Stimulated activated CD4-positive, alpha-beta T cell treated with anti-CD3 and anti-CD28 coated beads, Interleukin-12 subunit alpha, Interleukin-12 subunit beta, amount 100 ng/mL, for 4 hours (primary cell): Measurements from ENCODE around the gene MITF.
"Not testable (repeated sequence)": the region's sequence is repeated elsewhere in the genome, so short reads cannot be mapped to it uniquely, and the experiment has no call there.

Experiments
- DNase-seq: peaks from one replicate; pipeline ENCODE4 v3.0.0-alpha.2; 2020

The MITF gene

GRCh38 chr3:69791106-69791505 is 51.8 kb downstream of the MITF start:
- DNase-seq: no peak

GRCh38 chr3:69791919-69792399 is 52.7 kb downstream of the MITF start:
- no peak for DNase-seq

- not testable (repeated sequence) for DNase-seq
These were observed 56.9 kb downstream of the MITF start for GRCh38 chr3:69796126-69796525.

GRCh38 chr3:69803681-69804270 is 64.5 kb downstream of the MITF start:
- no peak for DNase-seq

- no peak for DNase-seq
These were observed 66.2 kb downstream of the MITF start for GRCh38 chr3:69805491-69805890.

GRCh38 chr3:69806735-69807438 is 67.6 kb downstream of the MITF start:
- no peak for DNase-seq

- DNase-seq: no peak
These were observed 68.4 kb downstream of the MITF start for GRCh38 chr3:69807674-69808073.

- no peak for DNase-seq
These were observed 70.0 kb downstream of the MITF start for GRCh38 chr3:69809076-69809835.

- DNase-seq: no peak
These were observed 72.5 kb downstream of the MITF start for GRCh38 chr3:69811452-69812401.

GRCh38 chr3:69815970-69816369 is 76.7 kb downstream of the MITF start:
- DNase-seq: no peak

- DNase-seq: no peak
These were observed 78.7 kb downstream of the MITF start for GRCh38 chr3:69817988-69818387.

- no peak for DNase-seq
These were observed 80.0 kb downstream of the MITF start for GRCh38 chr3:69819282-69819681.

- DNase-seq: no peak
These were observed 81.9 kb downstream of the MITF start for GRCh38 chr3:69821133-69821532.

GRCh38 chr3:69823743-69824142 is 84.5 kb downstream of the MITF start:
- no peak for DNase-seq

GRCh38 chr3:69825446-69825845 is 86.2 kb downstream of the MITF start:
- no peak for DNase-seq

GRCh38 chr3:69827127-69827526 is 87.9 kb downstream of the MITF start:
- DNase-seq: no peak

- DNase-seq: no peak
These were observed 89.6 kb downstream of the MITF start for GRCh38 chr3:69828817-69829216.

GRCh38 chr3:69830147-69830546 is 90.9 kb downstream of the MITF start:
- no peak for DNase-seq

GRCh38 chr3:69831737-69832136 is 92.5 kb downstream of the MITF start:
- DNase-seq: no peak

- no peak for DNase-seq
These were observed 94.3 kb downstream of the MITF start for GRCh38 chr3:69833591-69833990.

- no peak for DNase-seq
These were observed 99.0 kb downstream of the MITF start for GRCh38 chr3:69838217-69838616.

GRCh38 chr3:69838696-69839515 is 99.6 kb downstream of the MITF start:
- no peak for DNase-seq
